GM23248 (cell line): ENCODE data around the gene TPCN2.

ENCODE experiments used
- EZH2 ChIP-seq: fragments of 200-600 bp; sonication (generic); IDR thresholded peaks from 2 replicates; pipeline ENCODE4 v1.6.1; 2018; ENCODE audit warnings: antibody characterized with exemption, mild to moderate bottlenecking; ENCODE audit not compliant: insufficient read depth, poor library complexity, severe bottlenecking
- EZH2phosphoT487 ChIP-seq: fragments of 200-600 bp; sonication (generic); IDR thresholded peaks from 2 replicates; pipeline ENCODE4 v1.6.1; 2018; ENCODE audit warnings: antibody characterized with exemption, moderate library complexity, mild to moderate bottlenecking, low read depth; ENCODE audit not compliant: insufficient read depth

- TF ChIP-seq EZH2 (no peak), EZH2phosphoT487 (no peak)
Measured at GRCh38 chr11:69152733-69153421, 104.1 kb downstream of the TPCN2 start.
